GM19099 (cell line): Measurements from ENCODE around the gene SLAMF7.
A peak's percentile ranks its signal among the peaks of the same experiment; 100 is the strongest.

Source experiments
- POLR2A ChIP-seq: IDR thresholded peaks from 3 replicates; pipeline ENCODE4 v1.6.1; 2011; ENCODE audit warnings: low read depth; ENCODE audit not compliant: insufficient read length; ENCODE audit errors: extremely low read depth

SLAMF7 gene, protein sequence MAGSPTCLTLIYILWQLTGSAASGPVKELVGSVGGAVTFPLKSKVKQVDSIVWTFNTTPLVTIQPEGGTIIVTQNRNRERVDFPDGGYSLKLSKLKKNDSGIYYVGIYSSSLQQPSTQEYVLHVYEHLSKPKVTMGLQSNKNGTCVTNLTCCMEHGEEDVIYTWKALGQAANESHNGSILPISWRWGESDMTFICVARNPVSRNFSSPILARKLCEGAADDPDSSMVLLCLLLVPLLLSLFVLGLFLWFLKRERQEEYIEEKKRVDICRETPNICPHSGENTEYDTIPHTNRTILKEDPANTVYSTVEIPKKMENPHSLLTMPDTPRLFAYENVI

DNA sequence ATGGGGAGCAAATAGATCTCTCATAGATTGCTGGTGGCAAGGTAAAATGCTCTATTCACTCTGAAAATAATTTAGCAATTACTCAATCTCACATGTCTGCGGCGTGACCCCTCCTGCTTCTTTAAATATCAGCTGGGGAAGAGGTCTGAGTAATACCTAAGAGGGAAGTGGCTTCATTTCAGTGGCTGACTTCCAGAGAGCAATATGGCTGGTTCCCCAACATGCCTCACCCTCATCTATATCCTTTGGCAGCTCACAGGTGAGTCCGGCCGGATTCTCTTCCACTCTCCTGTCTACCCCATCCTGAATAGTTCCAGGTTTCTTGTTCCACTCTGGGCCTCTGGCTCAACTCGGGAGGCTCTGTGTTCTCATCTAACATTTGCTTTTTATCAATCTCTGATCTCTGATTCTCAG is at the start of gene SLAMF7:
Gene SLAMF7, plus strand, starts transcription at position 150 of the 414 bp plus-strand sequence. Its CDS starts 55 bp downstream, at position 205.
- TF ChIP-seq POLR2A: peak; percentile 86

- no peak for TF ChIP-seq POLR2A
These were observed 36.9 kb upstream of the SLAMF7 start for GRCh38 chr1:160702100-160702499.

DNA sequence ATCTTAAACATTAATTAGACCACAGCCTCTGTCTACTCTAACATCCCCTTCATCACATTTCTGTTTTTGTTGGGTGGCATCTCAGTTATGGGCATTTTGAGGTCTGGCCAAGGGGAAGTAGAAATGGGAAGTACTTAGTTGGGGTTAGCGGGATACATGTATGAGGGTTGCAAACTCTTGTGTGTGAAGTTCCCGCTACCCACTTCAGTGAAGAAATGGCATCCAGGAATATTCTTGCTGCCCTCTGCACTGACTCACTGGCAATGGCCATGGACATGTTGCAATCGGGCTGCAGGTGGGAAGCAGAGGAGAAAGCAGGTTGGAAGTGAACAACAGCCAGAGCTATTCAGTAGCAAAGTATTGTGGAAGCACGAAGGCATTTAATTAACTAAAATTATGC is 34.8 kb upstream of the SLAMF7 start:
- TF ChIP-seq POLR2A: no peak

DNA sequence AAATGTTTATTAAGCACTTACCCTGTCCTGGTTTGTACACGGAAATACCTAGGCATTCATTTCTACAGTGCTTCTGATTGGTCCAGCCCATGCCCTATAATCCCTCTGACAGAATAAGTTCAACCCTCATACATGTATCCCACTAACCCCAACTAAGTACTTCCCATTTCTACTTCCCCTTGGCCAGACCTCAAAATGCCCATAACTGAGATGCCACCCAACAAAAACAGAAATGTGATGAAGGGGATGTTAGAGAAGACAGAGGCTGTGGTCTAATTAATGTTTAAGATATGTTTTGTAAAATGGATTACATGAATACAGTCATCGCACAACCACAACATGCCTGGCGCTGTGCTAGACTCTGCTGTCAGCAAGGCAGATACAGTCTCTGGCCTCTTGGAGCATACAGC is 33.8 kb upstream of the SLAMF7 start:
- TF ChIP-seq POLR2A: peak; percentile 22

DNA sequence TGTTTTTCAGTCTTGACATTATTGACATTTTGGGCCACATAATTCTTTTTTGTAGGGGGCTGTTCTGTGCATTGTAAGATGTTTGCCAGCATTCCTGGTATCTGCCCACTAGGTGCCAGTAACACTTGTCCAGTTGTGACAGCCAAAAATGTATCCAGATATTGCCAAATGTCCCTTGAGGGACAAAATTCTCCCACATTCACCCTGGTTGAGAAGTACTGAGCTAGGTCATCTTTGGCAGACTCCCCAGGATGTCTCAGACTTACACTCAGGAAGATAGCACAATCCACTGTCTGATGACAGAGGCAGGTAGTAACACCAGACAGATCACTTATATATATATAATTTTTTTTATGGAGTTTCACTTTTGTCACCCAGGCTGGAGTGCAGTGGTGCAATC is 33.3 kb upstream of the SLAMF7 start:
- no peak for TF ChIP-seq POLR2A

DNA sequence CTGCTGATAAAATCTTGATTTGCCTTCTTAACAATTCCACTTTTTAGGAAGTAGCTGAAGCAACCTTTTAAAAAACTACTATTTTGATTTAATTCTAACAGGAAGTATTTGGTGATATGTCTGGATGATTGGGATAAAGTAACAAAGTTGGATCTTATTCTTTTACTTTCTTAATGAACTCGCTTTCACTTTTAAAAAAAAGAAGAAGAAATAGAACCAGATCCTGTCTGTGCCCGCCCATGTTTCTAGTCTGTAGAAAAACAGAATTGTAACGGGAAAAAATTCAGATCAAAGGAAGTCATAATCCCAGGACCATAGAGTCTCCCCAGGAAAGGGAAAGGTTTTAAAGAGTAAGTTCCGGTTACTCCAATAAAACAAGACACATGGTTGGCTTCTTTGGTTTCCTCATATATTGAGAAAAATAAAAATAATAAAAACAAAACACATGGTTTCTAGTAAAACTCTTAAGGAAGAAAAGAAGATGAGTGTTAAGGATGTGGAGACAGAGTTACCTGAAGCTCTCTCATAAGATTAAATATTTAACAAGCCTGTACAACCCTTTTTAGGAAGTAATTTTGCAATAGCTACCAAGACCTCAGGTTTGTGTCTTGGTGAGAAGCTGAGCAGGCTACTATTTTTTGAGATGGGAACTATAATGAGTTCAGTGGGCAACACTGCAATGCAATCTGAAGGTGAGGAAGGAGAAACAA is 32.4 kb upstream of the SLAMF7 start:
- TF ChIP-seq POLR2A: no peak

DNA sequence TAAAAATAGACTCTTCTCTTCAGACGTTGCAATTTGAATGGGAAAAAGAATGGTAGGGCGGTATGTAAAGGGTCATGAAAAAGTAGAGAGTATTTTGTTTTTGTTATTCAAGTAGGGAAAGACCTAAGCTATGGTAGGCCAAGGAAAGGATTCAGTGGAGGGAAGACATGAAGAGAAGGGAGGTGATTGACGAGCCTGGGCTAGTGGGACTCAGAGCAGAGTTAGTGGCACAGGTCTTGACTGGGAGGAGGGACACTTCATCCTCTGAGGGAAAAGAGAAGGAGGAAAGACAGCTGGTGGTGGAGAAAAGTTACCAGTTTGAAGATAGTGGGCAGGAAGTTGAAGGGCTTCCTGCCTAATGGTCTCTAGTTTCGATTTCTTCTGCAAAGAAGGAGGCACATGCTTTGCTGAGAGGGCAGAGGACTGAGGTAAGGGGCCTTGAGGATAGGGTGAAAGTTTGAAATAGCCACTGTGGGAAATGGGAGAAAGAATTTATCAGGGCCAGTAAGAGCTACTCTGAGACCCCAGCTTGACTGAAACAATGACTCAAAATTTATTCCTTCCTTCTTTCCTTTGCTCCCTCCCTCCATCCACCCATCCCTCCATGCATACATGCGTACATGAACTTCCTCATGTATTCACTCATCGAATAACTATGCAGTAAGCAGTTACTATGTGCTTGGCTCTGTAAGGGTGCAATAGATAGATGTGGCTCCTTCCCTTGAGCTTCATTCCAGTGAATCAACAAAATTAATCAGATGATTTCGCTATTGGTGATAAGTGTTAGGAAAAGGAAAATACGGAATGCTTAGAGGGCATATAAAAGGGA is 31.6 kb upstream of the SLAMF7 start:
- peak; percentile 56 for TF ChIP-seq POLR2A

DNA sequence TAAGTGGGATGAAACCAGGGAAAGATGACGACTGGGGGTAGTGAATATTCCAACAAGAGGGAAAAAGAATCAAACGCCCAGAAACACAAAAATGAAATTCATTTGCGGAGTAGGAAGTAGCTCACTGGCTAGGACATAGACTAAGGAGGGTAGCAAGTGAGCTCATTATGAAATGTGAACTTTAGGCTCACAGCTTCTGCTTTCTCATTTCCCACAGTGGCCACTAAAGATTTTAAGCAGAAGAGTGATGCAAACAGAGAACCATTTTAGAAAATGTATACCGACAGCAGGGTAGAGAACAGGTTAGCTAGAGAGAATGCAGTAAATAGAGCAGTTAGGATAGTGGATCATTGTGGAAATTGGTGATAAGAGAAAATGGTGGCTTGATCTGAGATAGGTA is 30.9 kb upstream of the SLAMF7 start:
- TF ChIP-seq POLR2A: no peak

GRCh38 chr1:160708801-160709200 is 30.2 kb upstream of the SLAMF7 start:
- peak; percentile 78 for TF ChIP-seq POLR2A

- no peak for TF ChIP-seq POLR2A
These were observed 29.3 kb upstream of the SLAMF7 start for GRCh38 chr1:160709715-160710114.

GRCh38 chr1:160710517-160711252 is 28.4 kb upstream of the SLAMF7 start:
- TF ChIP-seq POLR2A: no peak

- TF ChIP-seq POLR2A: no peak
These were observed 27.8 kb upstream of the SLAMF7 start for GRCh38 chr1:160711276-160711601.

- TF ChIP-seq POLR2A: peak; percentile 81
These were observed 27.3 kb upstream of the SLAMF7 start, which contains the start of gene CD48 for GRCh38 chr1:160711602-160712311. CD48 (minus strand) TSS chr1:160711822; CDS start chr1:160711763, 59 bp downstream.

DNA sequence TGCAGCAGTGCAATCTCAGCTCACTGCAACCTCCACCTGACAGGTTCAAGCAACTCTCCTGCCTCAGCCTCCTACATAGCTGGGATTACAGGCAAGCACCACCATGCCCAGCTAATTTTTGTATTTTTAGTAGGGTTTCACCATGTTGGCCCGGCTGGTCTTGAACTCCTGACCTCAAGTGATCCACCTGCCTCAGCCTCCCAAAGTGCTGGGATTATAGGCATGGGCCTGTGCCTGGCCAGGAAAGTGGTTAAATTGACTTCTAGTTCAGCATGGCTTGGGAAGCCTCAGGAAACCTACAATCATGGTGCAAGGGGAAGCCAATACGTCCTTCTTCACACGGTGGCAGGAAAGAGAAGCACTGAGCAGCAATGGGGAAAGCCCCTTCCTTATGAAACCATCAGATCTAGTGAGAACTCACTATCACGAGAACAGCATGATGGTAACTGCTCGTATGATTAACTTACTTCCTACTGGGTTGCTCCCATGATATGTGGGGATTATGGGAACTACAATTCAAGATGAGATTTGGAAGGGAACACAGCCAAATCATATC is 26.4 kb upstream of the SLAMF7 start:
- TF ChIP-seq POLR2A: peak; percentile 30
